Measurements from ENCODE around the gene CDSN.

DNA sequence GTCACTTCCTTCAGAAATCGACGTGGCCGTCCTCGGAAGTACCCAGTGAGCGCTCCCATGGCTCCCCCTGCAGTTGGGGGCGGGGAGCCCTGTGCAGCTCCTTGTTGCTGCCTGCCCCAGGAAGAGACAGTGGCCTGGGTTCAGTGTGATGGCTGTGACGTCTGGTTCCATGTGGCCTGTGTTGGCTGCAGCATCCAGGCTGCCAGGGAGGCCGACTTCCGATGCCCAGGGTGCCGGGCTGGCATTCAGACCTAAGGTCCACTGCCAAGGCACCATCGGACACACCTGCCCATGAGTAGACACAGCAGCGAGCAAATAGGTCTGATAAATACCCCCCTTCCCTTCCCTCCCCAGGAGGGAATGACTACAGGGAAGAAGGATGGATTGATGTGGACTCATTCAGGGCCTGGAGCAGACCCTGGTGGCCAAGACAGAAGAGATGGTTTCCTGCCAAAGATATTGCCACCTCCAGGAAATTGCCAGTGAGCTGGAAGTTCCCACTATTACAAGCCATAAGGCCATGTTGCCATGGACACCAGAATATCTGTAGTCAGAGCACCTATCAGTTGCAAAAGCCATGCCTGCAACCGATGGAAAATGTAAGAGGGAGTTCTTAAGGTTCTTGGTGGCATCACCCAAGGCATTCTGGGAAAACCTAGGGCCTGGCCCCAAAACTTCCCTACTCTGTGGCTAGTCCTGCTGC lies 42.4 kb upstream of the CDSN start:
- TF ChIP-seq, protein P1, sequence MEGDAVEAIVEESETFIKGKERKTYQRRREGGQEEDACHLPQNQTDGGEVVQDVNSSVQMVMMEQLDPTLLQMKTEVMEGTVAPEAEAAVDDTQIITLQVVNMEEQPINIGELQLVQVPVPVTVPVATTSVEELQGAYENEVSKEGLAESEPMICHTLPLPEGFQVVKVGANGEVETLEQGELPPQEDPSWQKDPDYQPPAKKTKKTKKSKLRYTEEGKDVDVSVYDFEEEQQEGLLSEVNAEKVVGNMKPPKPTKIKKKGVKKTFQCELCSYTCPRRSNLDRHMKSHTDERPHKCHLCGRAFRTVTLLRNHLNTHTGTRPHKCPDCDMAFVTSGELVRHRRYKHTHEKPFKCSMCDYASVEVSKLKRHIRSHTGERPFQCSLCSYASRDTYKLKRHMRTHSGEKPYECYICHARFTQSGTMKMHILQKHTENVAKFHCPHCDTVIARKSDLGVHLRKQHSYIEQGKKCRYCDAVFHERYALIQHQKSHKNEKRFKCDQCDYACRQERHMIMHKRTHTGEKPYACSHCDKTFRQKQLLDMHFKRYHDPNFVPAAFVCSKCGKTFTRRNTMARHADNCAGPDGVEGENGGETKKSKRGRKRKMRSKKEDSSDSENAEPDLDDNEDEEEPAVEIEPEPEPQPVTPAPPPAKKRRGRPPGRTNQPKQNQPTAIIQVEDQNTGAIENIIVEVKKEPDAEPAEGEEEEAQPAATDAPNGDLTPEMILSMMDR (IDR thresholded peaks at IDR 0.05; ENCODE audit: low read depth, low read length), result no peak
- no peak for TF ChIP-seq EZH2phosphoT487 (IDR thresholded peaks at IDR 0.05; ENCODE audit: low read depth)

Measured in OCI-LY3 (cell line).